Retinal pigment epithelial cell (primary cell): ENCODE results near the gene MAP2K3.
"Not testable (repeated sequence)": the region's sequence is repeated elsewhere in the genome, so short reads cannot be mapped to it uniquely, and the experiment has no call there.

Experiments
- DNase-seq: peaks from one replicate; pipeline ENCODE4 v3.0.0-alpha.2; 2010; ENCODE audit warnings: low read depth
- H3K4me3 ChIP-seq: 2 replicates; pipeline ENCODE4 v1.5.1; 2011; ENCODE audit warnings: mild to moderate bottlenecking, low read length, control low read depth, moderate library complexity
- TF ChIP-seq, protein P1 (sequence below): conservative IDR thresholded peaks from 2 replicates; pipeline ENCODE4 v1.5.1; 2011; ENCODE audit warnings: low read depth, low read length, control low read depth, inconsistent platforms

MAP2K3 gene

DNA sequence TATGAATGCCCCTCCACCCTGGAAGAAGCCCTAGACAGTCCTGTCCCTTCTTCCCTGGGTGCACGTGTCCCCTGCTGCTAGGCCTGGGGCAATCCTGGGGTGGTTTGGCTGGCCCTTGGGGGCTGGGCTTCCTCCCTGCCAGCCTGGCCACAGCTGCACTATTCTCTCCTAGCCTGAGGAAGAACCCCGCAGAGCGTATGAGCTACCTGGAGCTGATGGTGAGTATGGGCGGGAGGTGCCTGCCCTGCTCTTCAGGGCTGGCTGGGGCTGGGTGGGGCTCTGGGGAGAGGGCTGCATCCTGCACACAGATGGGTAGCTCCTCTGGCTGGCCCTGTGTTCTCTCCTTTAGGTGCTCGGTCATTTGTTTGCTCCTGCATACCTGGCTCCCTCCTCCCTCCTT lies 28.8 kb downstream of the MAP2K3 start:
- DNase-seq, result no peak
- TF ChIP-seq, protein P1, sequence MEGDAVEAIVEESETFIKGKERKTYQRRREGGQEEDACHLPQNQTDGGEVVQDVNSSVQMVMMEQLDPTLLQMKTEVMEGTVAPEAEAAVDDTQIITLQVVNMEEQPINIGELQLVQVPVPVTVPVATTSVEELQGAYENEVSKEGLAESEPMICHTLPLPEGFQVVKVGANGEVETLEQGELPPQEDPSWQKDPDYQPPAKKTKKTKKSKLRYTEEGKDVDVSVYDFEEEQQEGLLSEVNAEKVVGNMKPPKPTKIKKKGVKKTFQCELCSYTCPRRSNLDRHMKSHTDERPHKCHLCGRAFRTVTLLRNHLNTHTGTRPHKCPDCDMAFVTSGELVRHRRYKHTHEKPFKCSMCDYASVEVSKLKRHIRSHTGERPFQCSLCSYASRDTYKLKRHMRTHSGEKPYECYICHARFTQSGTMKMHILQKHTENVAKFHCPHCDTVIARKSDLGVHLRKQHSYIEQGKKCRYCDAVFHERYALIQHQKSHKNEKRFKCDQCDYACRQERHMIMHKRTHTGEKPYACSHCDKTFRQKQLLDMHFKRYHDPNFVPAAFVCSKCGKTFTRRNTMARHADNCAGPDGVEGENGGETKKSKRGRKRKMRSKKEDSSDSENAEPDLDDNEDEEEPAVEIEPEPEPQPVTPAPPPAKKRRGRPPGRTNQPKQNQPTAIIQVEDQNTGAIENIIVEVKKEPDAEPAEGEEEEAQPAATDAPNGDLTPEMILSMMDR, result no peak

GRCh38 chr17:21313761-21314160 lies 29.2 kb downstream of the MAP2K3 start:
- DNase-seq, H3K4me3 ChIP-seq: not testable (repeated sequence)

More for the DNA sequence above, 28.8 kb downstream of the MAP2K3 start:
- H3K4me3 ChIP-seq, result no peak overlapping the region

- H3K4me3 ChIP-seq, DNase-seq: not testable (repeated sequence)
Measured at GRCh38 chr17:21314261-21314664, 29.8 kb downstream of the MAP2K3 start.

GRCh38 chr17:21314701-21315111 lies 30.2 kb downstream of the MAP2K3 start:
- H3K4me3 ChIP-seq, DNase-seq: not testable (repeated sequence)

GRCh38 chr17:21315246-21316000 lies 30.9 kb downstream of the MAP2K3 start:
- not testable (repeated sequence) for DNase-seq

DNA sequence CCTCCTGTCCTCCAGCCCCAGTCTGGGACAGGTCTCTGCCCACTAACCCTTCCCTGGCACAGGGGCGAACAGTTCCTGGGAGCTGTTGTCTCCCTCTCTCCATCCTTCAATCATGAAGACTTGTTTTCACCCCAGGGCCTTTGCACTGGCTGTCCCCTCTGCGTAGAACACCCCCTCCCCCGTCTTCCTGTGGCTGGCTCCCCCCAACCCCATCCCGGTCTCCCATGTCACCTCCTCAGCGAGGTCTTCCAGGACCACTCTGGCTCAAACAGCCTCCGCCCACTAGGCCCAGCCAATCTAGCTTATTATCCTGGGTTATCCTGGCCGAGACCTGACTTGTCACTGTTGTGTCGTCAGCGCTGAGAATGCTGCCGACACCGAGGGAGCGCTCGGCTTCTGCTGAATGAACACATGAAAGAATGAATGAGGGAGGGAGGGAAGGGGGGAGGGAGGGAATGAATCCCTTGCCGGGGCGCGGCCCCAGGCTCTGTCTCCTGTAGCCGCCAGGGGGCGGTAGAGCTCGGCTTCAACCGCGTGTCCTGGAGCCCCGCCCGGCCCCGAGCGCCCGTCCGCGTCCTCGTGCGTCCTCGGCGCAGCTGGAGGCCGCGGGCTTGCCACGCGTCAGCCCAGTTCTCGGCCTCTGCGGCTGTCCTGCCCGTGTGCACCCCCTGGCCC lies 31.8 kb downstream of the MAP2K3 start:
- DNase-seq, H3K4me3 ChIP-seq: not testable (repeated sequence)

More at GRCh38 chr17:21315246-21316000, 30.9 kb downstream of the MAP2K3 start:
- not testable (repeated sequence) for H3K4me3 ChIP-seq

DNA sequence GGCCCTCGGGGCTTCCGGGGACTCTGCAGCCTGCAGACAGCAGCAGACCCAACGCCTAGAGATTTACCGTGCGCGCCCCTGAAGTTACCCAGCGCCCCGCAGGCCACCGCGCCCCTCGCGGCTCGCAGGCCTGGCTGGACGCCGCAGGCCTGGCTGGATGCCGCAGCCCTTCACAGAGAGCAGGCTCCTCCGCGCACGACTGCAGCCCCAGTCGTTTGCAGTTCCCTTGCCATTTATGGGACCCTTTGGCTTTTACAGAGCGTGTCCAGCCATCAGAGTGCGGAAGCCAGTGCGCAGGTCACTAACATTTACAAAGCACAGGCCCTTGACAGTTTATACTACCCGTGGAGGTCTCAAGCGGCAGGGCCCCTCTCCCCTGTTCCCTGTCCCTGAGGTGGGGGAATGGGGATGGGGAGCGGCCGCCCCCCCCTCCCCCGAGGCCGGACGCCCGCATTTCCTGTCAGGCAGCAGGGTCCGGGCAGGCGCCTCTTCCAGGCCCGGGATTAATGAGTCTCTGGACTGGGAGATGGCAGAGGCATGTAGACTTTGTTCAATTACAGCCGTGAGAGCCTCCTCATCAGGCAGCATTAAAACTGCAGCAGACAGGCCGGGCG lies 32.5 kb downstream of the MAP2K3 start:
- not testable (repeated sequence) for H3K4me3 ChIP-seq

GRCh38 chr17:21317821-21318220 lies 33.3 kb downstream of the MAP2K3 start:
- H3K4me3 ChIP-seq, DNase-seq: not testable (repeated sequence)

More for the DNA sequence above, 32.5 kb downstream of the MAP2K3 start:
- not testable (repeated sequence) for DNase-seq

- TF ChIP-seq, protein P1, result no peak
- H3K4me3 ChIP-seq, result no peak overlapping the region
- no peak for DNase-seq
Measured at GRCh38 chr17:21318439-21318838, 33.9 kb downstream of the MAP2K3 start.

DNA sequence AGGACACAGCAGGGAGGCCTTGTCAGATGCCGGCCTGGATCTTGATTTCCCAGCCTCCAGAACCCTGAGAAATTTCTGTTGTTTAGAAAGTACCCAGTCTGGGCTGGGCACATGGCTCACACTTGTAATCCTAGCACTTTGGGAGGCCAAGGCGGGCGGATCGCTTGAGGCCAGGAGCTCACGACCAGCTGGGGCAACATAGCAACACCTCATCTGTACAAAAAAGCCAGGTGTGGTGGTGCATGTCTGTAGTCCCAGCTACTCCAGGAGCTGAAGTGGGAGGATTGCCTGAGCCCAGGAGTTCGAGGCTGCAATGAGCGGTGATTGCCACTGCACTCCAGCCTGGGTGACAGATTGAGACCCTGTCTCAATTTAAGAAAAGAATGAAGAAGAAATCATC lies 34.3 kb downstream of the MAP2K3 start:
- H3K4me3 ChIP-seq, DNase-seq: not testable (repeated sequence)

- not testable (repeated sequence) for H3K4me3 ChIP-seq, DNase-seq
Measured at GRCh38 chr17:21319256-21319655, 34.7 kb downstream of the MAP2K3 start.

- not testable (repeated sequence) for H3K4me3 ChIP-seq, DNase-seq
Measured at GRCh38 chr17:21319686-21320375, 35.3 kb downstream of the MAP2K3 start.

GRCh38 chr17:21320430-21320829 lies 35.9 kb downstream of the MAP2K3 start:
- not testable (repeated sequence) for H3K4me3 ChIP-seq, DNase-seq

DNA sequence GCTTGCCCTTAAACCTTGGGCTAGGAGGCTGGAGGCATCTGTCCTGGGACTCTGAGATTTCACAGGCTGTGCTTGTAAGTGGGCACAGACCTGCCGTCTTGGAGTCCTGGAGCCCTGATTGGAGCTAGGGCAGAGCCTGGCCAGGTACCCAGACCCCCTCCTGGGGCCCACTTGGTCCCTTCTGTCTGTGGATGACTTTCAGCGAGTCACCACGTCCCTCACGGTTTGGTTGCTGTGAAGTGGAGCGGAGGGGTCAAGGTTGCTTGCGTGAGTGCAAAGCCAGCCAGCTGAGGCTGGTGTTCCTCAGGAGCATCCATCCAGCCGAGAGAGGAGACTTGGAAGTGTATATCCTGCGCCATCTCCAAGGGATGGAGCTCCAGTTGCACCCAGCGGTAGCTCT lies 36.5 kb downstream of the MAP2K3 start:
- H3K4me3 ChIP-seq, DNase-seq: not testable (repeated sequence)

GRCh38 chr17:21321744-21322191 lies 37.3 kb downstream of the MAP2K3 start:
- DNase-seq, H3K4me3 ChIP-seq: not testable (repeated sequence)

- DNase-seq, result not testable (repeated sequence)
- H3K4me3 ChIP-seq, result peak overlapping the region; percentile 63
Measured at GRCh38 chr17:21323257-21324111, 39.0 kb downstream of the MAP2K3 start.
